Measurements from ENCODE around the gene MIPOL1. TPM values are rescaled to one million over a fixed set of nuclear protein-coding genes. Genes with fewer than 3 reads are reported as not detected.

MIPOL1 gene
- total RNA-seq, 2 experiments from 2014 or later: not detected

DNA sequence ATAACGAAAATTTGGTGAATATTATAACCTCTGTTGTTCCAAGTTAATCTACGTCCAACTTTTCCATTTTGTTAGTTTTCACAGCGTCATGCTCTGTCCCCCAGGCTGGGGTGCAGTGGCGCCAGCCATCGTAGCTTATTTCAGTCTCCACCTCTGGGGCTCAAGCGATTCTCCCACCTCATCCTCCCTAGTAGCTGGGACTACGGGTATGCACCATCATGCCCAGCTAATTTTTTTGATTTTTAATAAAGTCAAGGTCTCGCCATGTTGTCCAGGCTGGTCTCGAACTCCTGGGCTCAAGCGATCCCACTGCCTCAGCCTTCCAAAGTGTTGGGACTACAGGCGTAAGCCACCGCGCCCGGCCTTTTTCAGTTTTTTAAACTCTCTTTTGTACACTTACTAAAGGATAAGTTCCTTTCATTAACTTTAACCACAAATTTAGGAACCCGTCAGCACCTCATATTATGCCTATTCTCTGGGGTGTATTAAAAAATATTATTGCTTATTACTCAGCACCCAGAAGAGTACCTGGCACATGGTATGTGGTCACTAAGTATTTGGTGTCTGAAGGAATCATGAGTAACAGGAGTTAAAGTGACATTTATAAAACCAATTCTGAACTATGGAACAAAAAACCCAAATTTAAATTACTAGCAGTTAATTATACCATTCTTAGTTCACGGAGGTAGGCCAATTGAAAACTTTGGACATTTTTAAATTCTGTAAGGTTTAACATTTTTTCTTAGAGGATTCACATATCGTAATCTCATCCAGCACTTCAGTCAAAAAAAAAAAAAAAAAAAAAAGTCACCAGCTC lies 925 bp upstream of the MIPOL1 start:
- CTCF ChIA-PET (ENCODE audit: unreplicated experiment): no interaction called here

GRCh38 chr14:37198273-37198598 lies 499 bp downstream of the MIPOL1 start:
- no peak for DNase-seq (ENCODE audit: low spot score)
- Histone ChIP-seq H3K27ac (ENCODE audit: low read depth, low read length, poor library complexity, severe bottlenecking) (no peak overlapping the region), H4K20me1 (ENCODE audit: insufficient read depth, low read length) (no peaks in the 10 kb centered on the region), H3K9me3 (ENCODE audit: low read length) (no peaks in the 10 kb centered on the region), H3K4me2 (ENCODE audit: low read length) (no peak overlapping the region), H3K4me3 (ENCODE audit: low read depth, low read length, poor library complexity, severe bottlenecking) (no peak overlapping the region), H3K9me2 (ENCODE audit: insufficient read depth, low read length) (no peaks in the 10 kb centered on the region), H3K36me3 (ENCODE audit: insufficient read depth, low read length) (no peaks in the 10 kb centered on the region), H2AFZ (ENCODE audit: low read length) (no peak overlapping the region), H3K4me1 (ENCODE audit: insufficient read depth, low read length, poor library complexity, severe bottlenecking) (no peaks in the 10 kb centered on the region), H3K79me2 (ENCODE audit: insufficient read depth, low read depth, low read length) (no peaks in the 10 kb centered on the region)
- BruUV-seq (replicated peaks): no TSS peak
- intact Hi-C loops (cut with micrococcal nuclease; ENCODE audit: unreplicated experiment): no loop called here
- no peak for TF ChIP-seq CTCF (conservative IDR thresholded peaks at IDR 0.05; ENCODE audit: low read length)
- no peak for TF ChIP-seq EZH2phosphoT487 (IDR thresholded peaks at IDR 0.05; ENCODE audit: borderline replicate concordance, low read depth, low read length)
- POLR2A ChIA-PET: no interaction called here
- CTCF ChIA-PET (ENCODE audit: unreplicated experiment): no interaction called here

More for the DNA sequence above, 925 bp upstream of the MIPOL1 start:
- Histone ChIP-seq H3K79me2 (ENCODE audit: insufficient read depth, low read depth, low read length) (no peaks in the 10 kb centered on the region), H3K4me1 (ENCODE audit: insufficient read depth, low read length, poor library complexity, severe bottlenecking) (no peaks in the 10 kb centered on the region), H3K4me3 (ENCODE audit: low read depth, low read length, poor library complexity, severe bottlenecking) (no peak overlapping the region), H4K20me1 (ENCODE audit: insufficient read depth, low read length) (no peaks in the 10 kb centered on the region), H3K36me3 (ENCODE audit: insufficient read depth, low read length) (no peaks in the 10 kb centered on the region), H3K9me2 (ENCODE audit: insufficient read depth, low read length) (no peaks in the 10 kb centered on the region), H3K9me3 (ENCODE audit: low read length) (no peaks in the 10 kb centered on the region), H3K4me2 (ENCODE audit: low read length) (no peak overlapping the region), H2AFZ (ENCODE audit: low read length) (no peak overlapping the region), H3K27ac (ENCODE audit: low read depth, low read length, poor library complexity, severe bottlenecking) (no peak overlapping the region)
- intact Hi-C loops (cut with micrococcal nuclease; ENCODE audit: unreplicated experiment): no loop called here
- TF ChIP-seq EZH2phosphoT487 (IDR thresholded peaks at IDR 0.05; ENCODE audit: borderline replicate concordance, low read depth, low read length) (no peak), CTCF (conservative IDR thresholded peaks at IDR 0.05; ENCODE audit: low read length) (no peak)
- DNase-seq (ENCODE audit: low spot score): no peak
- POLR2A ChIA-PET: interaction anchor here (1.2 kb wide), 1 partner anchor 228 kb away, joined by 5 read pairs; no protein-coding TSS in a partner anchor
- no TSS peak for BruUV-seq (replicated peaks)

DNA sequence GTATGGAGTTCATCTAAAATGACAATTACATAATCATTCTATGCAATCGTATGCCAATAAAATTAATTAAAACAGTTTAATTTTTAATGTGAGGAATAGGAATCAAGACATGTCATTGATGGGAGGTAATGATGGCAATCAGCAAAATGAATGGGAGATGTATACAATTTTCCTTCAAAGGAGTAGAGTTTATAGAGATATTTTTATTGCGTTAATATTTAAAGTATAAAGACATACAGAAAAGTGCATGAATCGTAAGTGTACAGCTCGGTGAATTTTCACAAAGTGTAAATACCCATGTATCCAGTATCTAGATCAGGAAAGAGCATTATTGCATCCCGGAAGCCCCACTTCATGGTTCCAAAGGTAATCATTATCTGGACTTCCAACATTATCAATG lies 1.2 kb downstream of the MIPOL1 start:
- TF ChIP-seq CTCF (conservative IDR thresholded peaks at IDR 0.05; ENCODE audit: low read length): no peak
- TF ChIP-seq EZH2phosphoT487 (IDR thresholded peaks at IDR 0.05; ENCODE audit: borderline replicate concordance, low read depth, low read length): no peak

More for the DNA sequence above, 1.2 kb downstream of the MIPOL1 start:
- no TSS peak for BruUV-seq (replicated peaks)
- Histone ChIP-seq H3K79me2 (ENCODE audit: insufficient read depth, low read depth, low read length) (no peaks in the 10 kb centered on the region), H3K4me2 (ENCODE audit: low read length) (no peak overlapping the region), H4K20me1 (ENCODE audit: insufficient read depth, low read length) (no peaks in the 10 kb centered on the region), H3K4me3 (ENCODE audit: low read depth, low read length, poor library complexity, severe bottlenecking) (no peak overlapping the region), H3K27ac (ENCODE audit: low read depth, low read length, poor library complexity, severe bottlenecking) (no peak overlapping the region), H2AFZ (ENCODE audit: low read length) (no peak overlapping the region), H3K9me2 (ENCODE audit: insufficient read depth, low read length) (no peaks in the 10 kb centered on the region), H3K9me3 (ENCODE audit: low read length) (no peaks in the 10 kb centered on the region), H3K36me3 (ENCODE audit: insufficient read depth, low read length) (no peaks in the 10 kb centered on the region), H3K4me1 (ENCODE audit: insufficient read depth, low read length, poor library complexity, severe bottlenecking) (no peaks in the 10 kb centered on the region)
- intact Hi-C loops (cut with micrococcal nuclease; ENCODE audit: unreplicated experiment): no loop called here
- no peak for DNase-seq (ENCODE audit: low spot score)
- ChIA-PET POLR2A (no interaction called here), CTCF (ENCODE audit: unreplicated experiment) (no interaction called here)
